A673 (cell line): Measurements from ENCODE around the gene OLAH. TPM values are rescaled to one million over a fixed set of nuclear protein-coding genes. Genes with fewer than 3 reads are reported as not detected.

Experiments used
- BruUV-seq: library from RNA; stranded (reverse); fragments of 400-500 nt; replicated peaks from 2 replicates; lab custom pipeline; 2021; lab: Mats Ljungman, UMichigan
- CTCF ChIA-PET: fragments of 300-600 bp; sonication (Branson Sonifier 250); formaldehyde crosslinking; loops from one replicate; lab custom pipeline; 2022; ENCODE audit warnings: antibody characterized with exemption; lab: Charles Lee
- POLR2A ChIA-PET: fragments of 300-600 bp; sonication (Branson Sonifier 250); formaldehyde crosslinking; loops from one replicate; lab custom pipeline; 2022; ENCODE audit warnings: antibody characterized with exemption; ENCODE audit not compliant: low non-redundant PET; lab: Charles Lee
- DNase-seq: peaks from one replicate; pipeline ENCODE4 v3.0.0-alpha.2; 2015; ENCODE audit warnings: low spot score
- H3K27ac ChIP-seq: fragments of 200-600 bp; sonication (generic); 2 replicates; pipeline ENCODE4 v1.5.1; 2016; ENCODE audit warnings: mixed run types, low read depth, mild to moderate bottlenecking, mixed read lengths, antibody characterized with exemption, low read length; ENCODE audit not compliant: poor library complexity, severe bottlenecking
- H3K27me3 ChIP-seq: fragments of 200-600 bp; sonication (generic); replicated peaks from 2 replicates; pipeline ENCODE4 v1.6.1; 2017; ENCODE audit warnings: mixed run types, low read depth, mild to moderate bottlenecking, mixed read lengths, antibody characterized with exemption, low read length; ENCODE audit not compliant: insufficient read depth, poor library complexity
- H3K36me3 ChIP-seq: fragments of 200-600 bp; sonication (generic); 2 replicates; pipeline ENCODE4 v1.6.1; 2016; ENCODE audit warnings: mixed run types, mild to moderate bottlenecking, mixed read lengths, antibody characterized with exemption, low read length; ENCODE audit not compliant: insufficient read depth, poor library complexity, severe bottlenecking
- H3K4me1 ChIP-seq: fragments of 200-600 bp; sonication (generic); 2 replicates; pipeline ENCODE4 v1.6.1; 2017; ENCODE audit warnings: mixed run types, mild to moderate bottlenecking, mixed read lengths, antibody characterized with exemption, low read length; ENCODE audit not compliant: insufficient read depth, poor library complexity, severe bottlenecking
- H3K4me3 ChIP-seq: fragments of 200-600 bp; sonication (generic); 2 replicates; pipeline ENCODE4 v1.5.1; 2016; ENCODE audit warnings: low read depth, mixed run types, mild to moderate bottlenecking, mixed read lengths, low read length; ENCODE audit not compliant: poor library complexity, severe bottlenecking
- H3K9me3 ChIP-seq: fragments of 200-600 bp; sonication (generic); 2 replicates; pipeline ENCODE4 v1.6.1; 2016; ENCODE audit warnings: mixed run types, low read depth, mild to moderate bottlenecking, mixed read lengths, antibody characterized with exemption, low read length; ENCODE audit not compliant: poor library complexity, severe bottlenecking
- CTCF ChIP-seq: fragments of 300-800, 200-600 bp; sonication (generic); conservative IDR thresholded peaks from 2 replicates; pipeline ENCODE4 v1.5.1; 2017; ENCODE audit warnings: low read depth, mild to moderate bottlenecking, antibody characterized with exemption, low read length, moderate library complexity, mixed read lengths
- EZH2 ChIP-seq: fragments of 200-600 bp; sonication (generic); IDR thresholded peaks from 2 replicates; pipeline ENCODE4 v1.6.1; 2017; ENCODE audit warnings: borderline replicate concordance, low read depth, mild to moderate bottlenecking, mixed read lengths, antibody characterized with exemption, low read length; ENCODE audit not compliant: poor library complexity, severe bottlenecking
- intact Hi-C: fragments of 100-400 bp; cut with micrococcal nuclease; formaldehyde crosslinking; loops from one replicate; pipeline ENCODE4 v1.10.0; 2022; ENCODE audit not compliant: unreplicated experiment
- total RNA-seq: library from RNA; stranded (reverse); gene quantifications from 2 replicates; pipeline ENCODE4 v1.2.3, GENCODE V29; 2021

The OLAH gene
- total RNA-seq, 1 experiment from 2014 or later, result 1.6 TPM

- Histone ChIP-seq H3K27ac (no peak overlapping the region), H3K36me3 (no peaks in the 10 kb centered on the region), H3K9me3 (no peaks in the 10 kb centered on the region), H3K4me3 (no peak overlapping the region), H3K4me1 (no peaks in the 10 kb centered on the region), H3K27me3 (no peaks in the 10 kb centered on the region)
- POLR2A ChIA-PET, result no interaction called here
- BruUV-seq, result no TSS peak
- CTCF ChIA-PET, result no interaction called here
- TF ChIP-seq EZH2 (no peak), CTCF (no peak)
- intact Hi-C loops, result no loop called here
- DNase-seq, result no peak
Measured at GRCh38 chr10:15038416-15038815, 5.3 kb upstream of the OLAH start.

DNA sequence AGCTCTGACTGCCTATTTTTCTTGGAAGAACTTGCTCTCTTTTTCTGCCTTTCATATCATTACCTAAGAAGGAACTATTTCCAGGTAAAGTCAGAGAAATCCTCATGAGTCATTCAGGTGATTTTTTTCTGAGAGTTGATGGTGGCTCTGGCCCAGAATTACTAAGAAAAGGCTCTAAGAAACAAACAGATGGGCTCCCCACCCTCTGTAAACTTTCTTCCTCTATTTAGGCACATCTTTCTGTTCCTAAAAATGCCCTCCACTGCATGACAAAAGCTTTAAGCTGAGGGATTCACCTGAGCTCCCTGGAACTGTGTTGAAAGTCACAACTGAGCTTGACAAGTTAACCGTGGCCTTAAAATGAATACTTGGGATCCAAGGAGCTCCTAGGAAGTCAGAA lies 1.6 kb downstream of the OLAH start:
- intact Hi-C loops, result no loop called here
- CTCF ChIA-PET, result no interaction called here
- no peaks in the 10 kb centered on the region for H3K9me3 ChIP-seq
- no peak overlapping the region for H3K4me3 ChIP-seq
- H3K27ac ChIP-seq, result no peak overlapping the region
- no peaks in the 10 kb centered on the region for H3K4me1 ChIP-seq
- DNase-seq, result no peak
- no peak for TF ChIP-seq EZH2
- TF ChIP-seq CTCF, result no peak
- H3K36me3 ChIP-seq, result no peaks in the 10 kb centered on the region
- BruUV-seq, result no TSS peak
- POLR2A ChIA-PET, result no interaction called here
- H3K27me3 ChIP-seq, result no peaks in the 10 kb centered on the region

GRCh38 chr10:15046626-15047025 lies 2.9 kb downstream of the OLAH start:
- H3K4me3 ChIP-seq, result no peak overlapping the region
- CTCF ChIA-PET, result no interaction called here
- H3K4me1 ChIP-seq, result no peaks in the 10 kb centered on the region
- TF ChIP-seq EZH2, result no peak
- no peak for TF ChIP-seq CTCF
- BruUV-seq, result no TSS peak
- no peak for DNase-seq
- POLR2A ChIA-PET, result no interaction called here
- no peaks in the 10 kb centered on the region for H3K9me3 ChIP-seq
- no peaks in the 10 kb centered on the region for H3K27me3 ChIP-seq
- H3K36me3 ChIP-seq, result no peaks in the 10 kb centered on the region
- intact Hi-C loops, result no loop called here
- no peak overlapping the region for H3K27ac ChIP-seq
